Cardiac septum (tissue), 1 donor: ENCODE data around the gene FBXW2. TPM values are rescaled to one million over a fixed set of nuclear protein-coding genes. Genes with fewer than 3 reads are reported as not detected.
"Not testable (repeated sequence)": the region's sequence is repeated elsewhere in the genome, so short reads cannot be mapped to it uniquely, and the experiment has no call there.

Source experiments
- DNase-seq: peaks from one replicate; pipeline ENCODE4 v3.0.0-alpha.2; 2020; ENCODE audit warnings: low spot score
- intact Hi-C: fragments of 100-400 bp; cut with DNase I; formaldehyde crosslinking; loops from one replicate; pipeline ENCODE4 v1.14.0; 2022
- total RNA-seq: library from RNA; stranded (reverse); fragmentation: NEBNext Ultra II Directional; extraction: Animal tissue kit (Norgen Biotek cat#: 25700); gene quantifications from one replicate; pipeline ENCODE4 v1.2.1, GENCODE V29; 2021
- donor health status: DM: no; HTN: no; CAD: no.

FBXW2 gene
- total RNA-seq, 1 donor from 2014 or later: 46.2 TPM

DNA sequence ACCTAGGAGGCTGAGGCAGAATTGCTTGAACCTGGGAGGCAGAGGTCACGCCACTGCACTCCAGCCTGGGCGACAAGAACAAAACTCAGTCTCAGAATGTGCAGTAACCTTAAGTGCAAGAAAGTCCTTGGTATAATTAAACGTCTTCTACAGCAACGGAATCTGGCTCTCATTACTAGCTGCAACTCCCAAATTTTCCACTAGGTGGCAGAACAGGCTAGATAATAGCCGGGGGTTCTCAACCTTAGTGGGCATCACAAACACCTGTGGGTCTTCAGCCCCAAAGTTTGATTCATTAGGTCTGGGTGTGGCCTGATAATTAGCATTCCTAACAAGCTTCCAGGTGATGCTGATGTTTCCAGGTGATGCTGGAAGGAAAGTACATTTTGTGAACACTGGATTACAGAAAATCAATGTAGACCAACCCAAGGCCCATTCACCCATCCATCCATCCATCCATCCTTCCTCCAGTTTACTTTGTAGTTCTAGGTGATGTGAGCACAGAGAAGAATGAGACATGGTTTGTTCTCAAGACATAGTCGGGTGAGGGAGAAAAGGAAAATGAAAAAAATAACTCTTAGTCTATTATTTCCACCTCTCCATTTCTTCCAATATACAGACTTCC lies 37.3 kb downstream of the FBXW2 start:
- intact Hi-C loops: loop anchor here (1.0 to 5.0 kb wide), 2 partner anchors 180 to 306 kb away; no protein-coding TSS in a partner anchor
- no peak for DNase-seq

DNA sequence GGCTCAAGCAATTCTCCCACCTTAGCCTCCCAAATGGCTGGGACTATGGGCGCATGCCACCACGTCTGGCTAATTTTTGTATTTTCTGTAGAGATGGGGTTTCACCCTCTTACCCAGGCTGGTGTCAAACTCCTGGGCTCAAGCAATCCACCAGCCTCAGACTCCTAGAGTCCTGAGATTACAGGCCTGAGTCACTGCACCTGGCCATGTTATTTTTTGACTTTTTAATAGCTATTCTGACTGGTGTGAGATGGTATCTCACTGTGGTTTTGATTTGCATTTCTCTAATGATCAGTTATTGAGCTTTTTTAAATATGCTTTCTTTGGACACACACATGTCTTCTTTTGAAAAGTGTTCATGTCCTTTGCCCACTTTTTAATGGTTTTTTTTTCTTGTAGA lies 38.2 kb downstream of the FBXW2 start:
- intact Hi-C loops: loop anchor here (5.0 kb wide), 1 partner anchor 307 kb away; no protein-coding TSS in a partner anchor
- DNase-seq: no peak

DNA sequence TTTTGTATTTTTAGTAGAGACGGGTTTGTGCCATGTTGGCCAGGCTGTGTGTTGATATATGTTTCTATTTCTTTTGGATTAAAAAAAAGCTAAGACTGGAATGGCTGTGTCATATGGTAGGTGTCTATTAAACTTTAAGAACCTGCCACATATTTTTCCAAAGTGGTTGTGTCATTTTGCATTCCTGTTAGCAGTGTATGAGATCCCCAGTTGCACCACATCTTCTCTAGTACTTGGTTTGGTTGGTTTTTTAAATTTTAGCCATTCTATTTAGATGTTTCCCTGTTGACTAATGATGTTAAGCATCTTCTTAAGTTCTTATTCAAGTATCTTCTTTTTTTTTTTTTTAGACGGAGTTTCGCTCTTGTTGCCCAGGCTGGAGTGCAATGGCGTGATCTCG lies 42.8 kb downstream of the FBXW2 start:
- no peak for DNase-seq
- intact Hi-C loops: no loop called here

DNA sequence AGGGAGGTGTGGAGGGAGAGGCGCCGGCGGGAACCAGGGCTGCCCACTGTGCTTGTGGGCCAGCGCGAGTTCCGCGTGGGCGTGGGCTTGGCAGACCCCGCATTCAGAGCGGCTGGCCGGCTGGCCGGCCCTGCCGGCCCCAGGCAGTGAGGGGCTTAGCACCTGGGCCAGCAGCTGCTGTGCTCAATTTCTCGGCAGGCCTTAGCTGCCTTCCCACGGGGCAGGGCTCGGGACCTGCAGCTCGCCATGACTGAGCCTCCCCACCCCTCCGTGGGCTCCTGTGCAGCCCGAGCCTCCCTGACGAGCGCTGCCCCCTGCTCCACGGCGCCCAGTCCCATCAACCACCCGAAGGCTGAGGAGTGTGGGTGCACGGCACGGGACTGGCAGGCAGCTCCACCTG lies 46.9 kb downstream of the FBXW2 start:
- intact Hi-C loops: loop anchor here (5.0 kb wide), 1 partner anchor 49 kb away; no protein-coding TSS in a partner anchor
- not testable (repeated sequence) for DNase-seq

DNA sequence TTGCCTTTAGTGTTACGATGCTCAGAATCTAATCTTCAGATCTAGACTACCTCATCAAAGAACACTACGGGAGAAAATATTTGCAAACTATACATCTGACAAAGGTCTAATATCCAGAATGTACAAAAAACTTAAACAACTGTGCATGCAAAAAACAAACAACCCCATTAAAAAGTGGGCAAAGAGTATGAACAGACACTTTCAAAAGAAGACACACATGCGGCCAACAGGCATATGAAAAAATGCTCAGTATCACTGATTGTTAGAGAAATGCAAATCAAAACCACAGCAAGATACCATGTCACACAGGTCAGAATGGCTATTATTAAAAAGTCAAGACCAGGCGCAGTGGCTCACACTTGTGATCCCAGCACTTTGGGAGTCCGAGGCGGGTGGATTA lies 47.9 kb downstream of the FBXW2 start:
- intact Hi-C loops: loop anchor here (5.0 kb wide), 1 partner anchor 48 kb away; no protein-coding TSS in a partner anchor
- DNase-seq: no peak

DNA sequence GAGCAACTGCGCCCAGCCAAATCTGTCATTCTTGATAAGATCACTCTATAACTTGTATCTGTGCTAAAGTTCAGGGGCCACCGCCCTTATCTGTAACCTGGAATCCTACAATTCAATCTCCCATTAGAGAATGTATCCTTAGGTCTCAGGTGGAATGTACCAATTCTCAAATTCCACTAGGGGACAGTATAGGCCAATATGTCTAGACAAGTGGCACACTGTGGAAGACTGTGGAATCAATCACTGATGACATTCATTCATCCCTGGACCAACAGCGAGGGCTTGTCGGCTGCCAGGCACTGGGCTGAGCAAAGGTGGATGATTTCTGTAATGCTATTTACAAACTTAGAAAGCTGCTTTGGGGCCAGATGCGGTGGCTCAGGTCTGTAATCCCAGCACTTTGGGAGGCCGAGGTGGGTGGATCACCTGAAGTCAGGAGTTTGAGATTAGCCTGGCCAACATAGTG lies 50.2 kb downstream of the FBXW2 start:
- intact Hi-C loops: no loop called here
- DNase-seq: no peak

DNA sequence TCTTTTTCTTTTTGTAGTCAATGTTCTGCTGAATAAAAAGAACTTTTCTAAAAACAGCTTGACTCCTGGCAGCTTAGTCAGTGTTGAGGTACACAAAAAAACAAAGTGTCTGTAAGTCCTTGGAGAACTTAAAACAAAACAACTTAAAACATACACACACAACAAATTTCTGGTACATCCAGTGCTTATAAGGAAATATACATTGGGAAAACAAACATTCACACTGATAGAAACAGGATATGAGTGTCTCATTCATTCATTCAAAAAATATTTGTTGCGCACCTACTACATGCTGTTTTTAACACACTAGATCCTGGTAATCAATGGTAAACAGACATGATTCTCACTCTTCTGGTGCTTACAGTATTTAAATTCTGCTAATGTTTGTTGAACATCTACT lies 51.5 kb downstream of the FBXW2 start:
- intact Hi-C loops: no loop called here
- no peak for DNase-seq

DNA sequence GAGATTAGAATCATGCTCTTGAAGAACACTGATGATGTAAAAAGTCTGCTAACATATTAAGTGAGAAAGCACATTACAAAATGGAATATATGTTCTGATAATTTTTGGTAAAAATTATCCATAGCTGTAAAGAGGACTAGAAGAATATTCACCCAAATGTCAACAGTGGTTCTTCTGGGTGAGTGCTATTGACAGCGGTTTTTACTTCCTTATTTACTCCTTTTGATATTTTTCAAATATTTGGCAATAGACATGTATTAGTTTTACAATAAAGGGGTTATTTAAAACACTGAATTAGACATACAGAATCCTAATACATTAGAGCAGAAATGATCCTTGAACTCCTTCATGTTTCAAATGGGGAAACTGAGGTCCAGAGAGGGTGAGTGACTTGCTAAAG lies 52.0 kb downstream of the FBXW2 start:
- DNase-seq: no peak
- intact Hi-C loops: no loop called here

DNA sequence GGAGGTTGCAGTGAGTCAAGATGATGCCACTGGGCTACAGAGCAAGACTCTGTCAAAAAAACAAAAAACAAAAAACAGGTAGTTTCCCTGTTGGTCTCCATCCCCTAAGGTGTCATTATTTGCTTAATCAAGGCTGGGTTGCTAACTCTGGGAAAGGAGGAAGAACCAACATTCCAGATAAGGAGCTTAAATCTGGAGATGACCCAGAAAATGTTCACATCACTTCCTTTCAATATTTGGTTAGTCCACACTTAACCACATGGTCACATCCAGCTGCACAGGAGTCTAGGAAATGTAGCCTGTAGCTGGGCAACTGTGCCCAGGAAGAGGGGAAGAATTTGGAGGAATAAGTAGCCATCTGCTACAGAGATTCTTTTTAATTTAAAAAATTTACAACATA lies 53.1 kb downstream of the FBXW2 start:
- DNase-seq: no peak
- intact Hi-C loops: no loop called here

DNA sequence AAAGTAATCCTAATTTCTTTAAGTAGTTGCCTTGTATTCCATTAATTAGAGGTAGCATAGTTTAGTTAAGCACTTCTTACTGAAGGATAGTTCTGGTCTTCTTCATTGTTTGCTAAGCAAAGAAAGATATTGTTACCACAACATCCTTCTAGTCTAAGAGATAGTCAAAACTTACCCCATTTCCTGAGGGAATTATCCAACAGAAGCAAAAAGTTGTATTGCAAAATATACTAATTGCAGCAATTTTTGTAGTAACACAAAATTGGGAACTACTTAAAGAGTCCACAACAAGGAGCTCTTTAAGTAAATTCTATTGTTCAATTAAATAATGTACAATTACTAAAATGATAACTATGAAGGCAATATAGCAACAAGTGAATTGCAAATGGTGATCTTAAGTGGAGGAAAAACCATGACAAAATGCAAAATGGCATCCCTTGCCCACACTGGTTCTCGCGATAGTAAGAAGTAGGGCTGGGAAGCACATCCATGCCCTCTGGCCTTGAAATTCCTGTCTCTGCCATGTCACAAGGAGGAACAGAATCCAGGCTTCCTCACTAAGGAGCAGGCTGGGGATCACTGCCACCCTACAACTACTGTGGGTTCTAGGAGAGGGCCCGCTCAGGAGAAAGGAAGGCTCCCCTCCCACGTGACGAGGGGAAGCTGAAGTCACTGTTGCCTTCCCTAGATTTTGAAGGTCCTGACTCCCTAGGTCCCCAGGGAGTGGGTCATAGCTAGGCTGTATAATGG lies 55.6 kb downstream of the FBXW2 start:
- no peak for DNase-seq
- intact Hi-C loops: no loop called here

DNA sequence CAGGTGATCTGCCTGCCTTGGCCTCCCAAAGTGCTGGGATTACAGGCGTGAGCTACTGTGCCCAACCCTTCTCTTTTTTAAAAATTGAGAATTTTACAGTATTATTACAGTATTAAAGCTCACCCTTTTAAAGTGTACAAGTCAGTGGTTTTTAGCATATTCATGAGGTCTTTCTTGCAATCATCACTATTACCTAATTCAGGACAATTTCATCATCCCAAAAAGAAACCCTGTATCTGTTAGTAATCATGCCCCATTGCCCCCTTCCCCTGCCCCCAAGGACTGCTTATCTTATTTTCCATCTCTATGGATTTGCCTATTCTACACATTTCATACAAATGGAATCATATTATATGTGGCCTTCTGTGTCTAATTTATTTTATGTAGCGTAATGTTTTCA lies 56.3 kb downstream of the FBXW2 start:
- intact Hi-C loops: no loop called here
- no peak for DNase-seq

DNA sequence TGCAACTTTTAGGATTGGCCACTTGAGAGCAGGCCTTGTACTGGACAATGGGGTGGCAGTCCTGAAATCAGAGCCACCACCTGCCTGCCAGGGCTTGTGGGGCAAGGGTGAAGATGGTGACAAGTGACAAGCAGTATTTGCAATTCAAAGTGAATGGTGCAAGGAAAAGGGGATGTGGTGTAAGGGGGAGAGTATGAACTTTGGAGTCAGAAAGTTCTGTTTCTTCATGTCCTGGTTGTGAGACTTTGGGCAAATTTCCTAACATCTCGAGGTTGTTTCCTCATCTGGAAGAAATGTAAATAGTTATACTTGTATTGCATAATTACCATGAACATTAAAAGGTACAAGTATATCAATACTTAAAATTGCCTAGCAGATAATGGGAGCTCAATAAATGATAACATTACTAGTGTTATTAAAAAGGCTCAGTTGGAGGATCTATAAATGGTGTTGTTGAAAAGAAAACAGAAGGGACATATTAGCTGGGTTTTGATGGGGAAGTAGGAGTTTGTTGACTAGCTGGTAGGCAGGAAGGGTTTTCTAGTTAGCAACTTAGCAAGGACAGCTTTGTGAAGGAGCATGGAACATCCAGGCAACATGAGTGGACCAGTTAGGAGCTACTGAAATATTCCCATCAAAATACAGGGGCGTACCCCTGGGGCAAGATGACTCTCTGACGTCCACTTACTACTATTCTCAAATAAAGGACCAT lies 57.6 kb downstream of the FBXW2 start:
- intact Hi-C loops: no loop called here
- peak; percentile 81 for DNase-seq

DNA sequence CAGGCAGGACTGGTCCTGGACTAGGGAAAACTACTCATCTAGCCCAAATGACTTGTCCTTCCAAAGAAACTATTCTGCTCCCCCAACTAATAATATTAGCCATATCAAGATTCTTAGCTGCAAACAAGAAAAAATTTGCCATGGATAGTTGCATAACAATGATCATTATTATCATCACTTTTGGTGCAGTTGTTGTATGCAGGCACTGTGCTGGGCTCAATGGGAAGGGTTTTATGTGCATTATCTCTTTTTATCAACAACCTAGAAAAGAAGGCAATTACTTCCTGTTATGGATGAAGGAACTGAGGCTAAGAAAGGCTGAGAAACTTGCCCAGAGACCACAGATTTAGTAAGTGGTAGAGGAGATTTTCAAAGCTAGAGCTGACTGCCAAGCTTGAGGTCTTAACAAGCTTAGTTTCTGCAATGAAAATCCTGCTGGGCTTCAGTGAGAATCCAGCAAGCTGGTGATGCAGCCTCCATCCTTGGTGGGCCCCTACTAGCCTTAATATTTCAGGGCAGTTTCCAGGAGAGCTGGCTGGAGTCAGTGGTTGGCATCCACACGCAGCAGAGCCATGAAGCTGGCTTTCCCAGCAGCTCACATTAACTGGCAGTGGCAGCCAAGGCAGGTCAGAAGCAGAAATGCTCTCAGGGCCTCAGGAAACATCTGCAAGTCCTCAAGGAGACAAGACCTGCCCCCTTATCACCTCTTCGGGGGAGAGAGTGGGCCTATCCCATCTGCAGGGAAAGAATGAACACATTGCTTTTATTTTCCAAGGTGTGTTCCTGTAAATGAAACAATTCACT lies 58.4 kb downstream of the FBXW2 start:
- intact Hi-C loops: no loop called here
- DNase-seq: no peak

DNA sequence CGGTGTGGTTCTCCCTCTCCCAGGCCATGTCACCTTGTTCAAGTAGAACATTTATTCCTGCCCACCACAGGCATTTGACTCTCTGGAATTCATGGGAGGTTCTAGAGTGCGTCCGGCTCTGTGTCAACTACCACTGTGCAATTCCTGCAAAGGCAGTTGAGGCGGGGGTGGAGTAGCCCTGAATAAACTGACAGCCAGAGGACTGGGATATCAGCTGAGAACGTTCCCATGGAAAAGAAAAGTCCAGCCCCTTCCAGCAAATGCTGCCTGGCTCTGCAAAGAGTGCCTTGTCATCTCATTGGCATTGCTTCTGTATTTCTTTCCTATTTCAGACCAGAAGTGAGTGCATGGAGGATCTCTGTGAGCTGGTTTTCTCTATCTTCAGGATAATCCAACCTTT lies 60.0 kb downstream of the FBXW2 start:
- DNase-seq: peak; percentile 84
- intact Hi-C loops: no loop called here

DNA sequence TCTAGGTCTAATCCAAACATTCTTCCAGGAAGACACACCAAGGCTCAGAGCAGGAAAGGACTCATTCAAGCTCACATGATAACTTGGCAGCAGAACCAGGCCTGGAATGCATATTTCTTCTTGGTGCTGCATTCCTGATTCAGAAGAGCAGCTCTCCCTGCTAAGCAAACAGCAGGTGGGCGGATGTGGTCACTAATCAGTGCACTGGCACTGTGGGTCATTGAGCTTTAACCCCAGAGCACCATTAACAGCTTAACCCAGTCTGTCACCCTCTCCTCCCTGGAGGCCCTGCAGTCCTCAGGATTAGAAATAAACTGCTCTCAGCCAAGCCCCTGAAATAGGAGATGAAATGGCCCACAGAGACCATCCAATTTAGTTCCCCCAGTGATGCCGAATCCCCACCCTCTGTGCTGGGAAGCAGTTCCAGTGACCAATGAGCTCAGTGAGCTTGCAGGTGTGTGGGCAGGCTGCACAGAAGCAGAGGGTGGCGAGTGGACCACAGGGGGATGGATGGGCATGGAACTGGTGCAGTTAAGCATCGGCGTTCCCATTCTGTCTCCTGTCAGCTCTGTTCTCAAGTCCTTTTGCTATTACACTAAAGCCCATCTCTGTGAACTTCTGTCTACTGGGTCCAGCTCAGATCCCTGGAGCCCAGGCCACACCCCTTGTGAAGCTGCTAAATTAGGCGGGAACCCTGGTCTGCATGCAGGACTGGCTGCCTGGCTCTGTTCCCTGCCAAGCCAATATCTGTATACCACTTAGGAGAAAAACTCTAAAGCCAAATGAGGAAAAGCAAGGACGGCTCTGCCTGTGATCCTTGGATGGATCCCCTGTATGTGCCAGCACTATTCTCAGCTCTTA lies 62.3 kb downstream of the FBXW2 start:
- no peak for DNase-seq
- intact Hi-C loops: no loop called here

DNA sequence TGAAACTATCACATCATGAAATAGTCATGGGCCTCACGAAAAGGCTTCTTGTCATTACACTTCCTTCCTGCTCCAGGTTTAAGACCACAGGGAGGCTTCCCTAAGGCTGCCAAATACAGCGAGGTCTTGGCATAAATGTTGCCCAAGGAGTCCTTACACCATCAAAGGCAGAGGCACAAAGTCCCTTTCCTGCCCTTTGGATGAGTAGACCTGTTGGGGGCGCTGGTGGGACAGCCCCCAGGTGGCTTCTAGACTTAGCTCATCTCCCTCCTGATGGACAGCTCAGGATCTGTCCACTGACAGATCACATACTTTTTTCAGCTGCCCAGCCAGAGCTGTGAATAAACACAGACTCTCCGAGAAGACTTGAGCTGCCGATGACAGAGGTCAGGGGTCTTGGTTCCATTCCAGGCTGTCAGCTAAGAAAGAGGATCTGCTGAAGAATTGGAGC lies 63.4 kb downstream of the FBXW2 start:
- no peak for DNase-seq
- intact Hi-C loops: no loop called here

DNA sequence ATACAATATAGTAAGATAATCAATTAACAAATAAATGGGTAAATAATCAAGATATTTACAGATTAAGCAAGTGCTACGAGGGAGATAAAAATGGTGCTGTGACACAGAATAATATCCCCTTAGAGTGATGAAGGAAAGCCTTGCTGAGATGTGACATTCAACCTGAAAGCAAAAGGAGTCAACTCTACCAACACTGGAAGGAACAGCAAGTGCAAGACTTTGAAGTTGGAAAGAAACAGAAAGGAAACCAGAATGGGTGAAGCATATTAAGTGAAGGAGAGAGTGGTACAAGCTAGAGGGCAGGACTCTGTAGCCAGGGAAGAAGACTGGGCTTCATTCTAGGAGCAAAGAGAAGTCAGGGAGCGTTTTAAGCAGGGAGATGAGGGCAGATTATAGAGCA lies 66.7 kb downstream of the FBXW2 start:
- DNase-seq: no peak
- intact Hi-C loops: no loop called here

DNA sequence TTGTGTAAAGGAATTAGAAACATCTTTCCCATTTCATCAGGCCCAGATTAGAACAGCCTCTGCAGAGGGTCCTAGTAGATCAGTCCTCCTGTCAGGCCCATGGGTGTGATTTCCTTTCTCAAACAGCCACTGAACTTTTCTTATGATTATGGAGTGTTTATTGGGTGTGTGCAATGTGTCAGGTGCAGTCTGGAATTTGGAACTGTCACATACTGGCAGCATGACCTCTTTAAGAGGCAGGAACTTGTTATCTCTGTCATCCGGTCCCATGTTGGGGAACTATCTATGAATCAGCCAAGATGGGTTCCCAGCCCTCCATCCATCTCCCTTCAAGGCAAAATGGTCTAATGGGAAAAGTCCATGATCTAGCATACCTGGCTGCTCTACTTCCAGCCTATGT lies 67.3 kb downstream of the FBXW2 start:
- intact Hi-C loops: no loop called here
- DNase-seq: no peak
